ENCODE results near the gene PHKG1. TPM values are rescaled to one million over a fixed set of nuclear protein-coding genes. Genes with fewer than 3 reads are reported as not detected.
"Not testable (repeated sequence)": the region's sequence is repeated elsewhere in the genome, so short reads cannot be mapped to it uniquely, and the experiment has no call there.

The PHKG1 gene
- polyA plus RNA-seq = 2.1 TPM
- long read RNA-seq, donor 1, partial matches to known transcripts = 0 of 28 reads
- long read RNA-seq, donor 1, other reads (novel, unspliced or antisense) = 28 of 28 reads
- long read RNA-seq, donor 2 = 0 reads
- long read RNA-seq, donor 3 = 0 reads
- long read RNA-seq, donor 4 = 0 reads
- long read RNA-seq, donor 5 = 0 reads
- long read RNA-seq, donor 6 = 0 reads
- long read RNA-seq, donor 7, partial matches to known transcripts = 8 of 8 reads
- long read RNA-seq, donor 7, other reads (novel, unspliced or antisense) = 0 of 8 reads
- long read RNA-seq, donor 8 = 0 reads
- long read RNA-seq, donor 9 = 0 reads
- long read RNA-seq, donor 10 = 0 reads
- long read RNA-seq, donor 11 = 0 reads

DNA sequence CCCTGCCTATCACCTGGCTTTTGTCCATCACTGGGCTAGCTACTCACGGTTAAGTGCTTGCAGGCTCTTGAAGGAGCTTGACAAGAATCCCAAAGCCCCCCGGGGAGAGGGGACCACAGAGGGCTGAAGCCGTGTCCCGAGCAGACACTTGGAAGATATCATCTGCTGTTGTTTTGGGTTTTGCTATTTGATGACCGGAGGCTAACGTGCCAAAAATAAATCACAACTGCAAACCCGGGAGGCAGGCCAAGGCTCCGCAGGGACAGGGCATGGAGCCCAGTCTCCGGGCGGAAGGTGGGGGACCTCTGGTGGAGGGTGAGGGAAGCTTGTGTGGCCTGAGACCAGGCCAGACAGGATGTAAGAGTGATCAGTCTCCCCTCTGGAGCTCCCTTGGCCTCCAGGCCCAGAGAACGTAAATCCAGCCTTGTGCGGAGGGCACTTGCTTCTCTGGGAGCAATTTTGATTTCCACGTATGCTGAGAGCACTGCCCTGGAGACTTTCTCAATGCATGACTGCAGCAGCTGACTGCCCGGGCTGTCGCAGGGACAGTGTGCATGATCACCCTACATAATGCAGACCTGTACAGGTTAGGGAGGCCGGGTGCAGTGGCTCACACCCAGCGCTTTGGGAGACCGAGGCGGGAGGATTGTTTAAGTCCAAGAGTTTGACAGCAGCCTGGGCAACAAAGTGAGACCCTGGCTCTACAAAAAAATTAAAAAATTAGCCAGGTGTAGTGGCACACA is at the start of gene PHKG1:
TSS of gene PHKG1 (minus strand) at position 164 of the 743 bp plus-strand sequence. CDS start 4,011 bp downstream, outside the sequence.
- peak in 1 of 2 donors; percentile 31 for DNase-seq
- Histone ChIP-seq H3K27me3 (ENCODE audit: control insufficient read depth, insufficient read depth, low read length) (no peaks in the 10 kb centered on the region), H3K4me3 (ENCODE audit: low read length) (no peak within 1 kb of the TSS), H3K36me3 (ENCODE audit: control insufficient read depth, insufficient read depth, low read length) (peaks cover 5% of the 10 kb centered on the region), H3K4me1 (ENCODE audit: control insufficient read depth, insufficient read depth, low read length) (no peaks in the 10 kb centered on the region), H3K27ac (ENCODE audit: low read length) (no peak within 1 kb of the TSS), H3K9me3 (ENCODE audit: control insufficient read depth, low read depth, low read length) (no peaks in the 10 kb centered on the region)
- no CpG with 5 or more reads among the region's 19 CpGs for WGBS (ENCODE audit: insufficient coverage, low lambda C conversion rate)

GRCh38 chr7:56131062-56131461 is 38.3 kb upstream of the PHKG1 start:
- not testable (repeated sequence) for H3K27me3 ChIP-seq (ENCODE audit: control insufficient read depth, insufficient read depth, low read length); H3K9me3 ChIP-seq (ENCODE audit: control insufficient read depth, low read depth, low read length); DNase-seq; H3K27ac ChIP-seq (ENCODE audit: low read length); H3K36me3 ChIP-seq (ENCODE audit: control insufficient read depth, insufficient read depth, low read length); H3K4me1 ChIP-seq (ENCODE audit: control insufficient read depth, insufficient read depth, low read length); H3K4me3 ChIP-seq (ENCODE audit: low read length)
- no CpG with 5 or more reads among the region's 2 CpGs for WGBS (ENCODE audit: insufficient coverage, low lambda C conversion rate)

GRCh38 chr7:56127241-56127975 is 34.7 kb upstream of the PHKG1 start:
- no peak overlapping the region for H3K4me3 ChIP-seq (ENCODE audit: low read length)
- H3K4me1 ChIP-seq (ENCODE audit: control insufficient read depth, insufficient read depth, low read length) = no peaks in the 10 kb centered on the region
- WGBS (ENCODE audit: insufficient coverage, low lambda C conversion rate) = no CpG with 5 or more reads among the region's 7 CpGs
- DNase-seq = no peak
- no peaks in the 10 kb centered on the region for H3K9me3 ChIP-seq (ENCODE audit: control insufficient read depth, low read depth, low read length)
- H3K27ac ChIP-seq (ENCODE audit: low read length) = no peak overlapping the region
- H3K27me3 ChIP-seq (ENCODE audit: control insufficient read depth, insufficient read depth, low read length) = no peaks in the 10 kb centered on the region
- H3K36me3 ChIP-seq (ENCODE audit: control insufficient read depth, insufficient read depth, low read length) = no peaks in the 10 kb centered on the region

DNA sequence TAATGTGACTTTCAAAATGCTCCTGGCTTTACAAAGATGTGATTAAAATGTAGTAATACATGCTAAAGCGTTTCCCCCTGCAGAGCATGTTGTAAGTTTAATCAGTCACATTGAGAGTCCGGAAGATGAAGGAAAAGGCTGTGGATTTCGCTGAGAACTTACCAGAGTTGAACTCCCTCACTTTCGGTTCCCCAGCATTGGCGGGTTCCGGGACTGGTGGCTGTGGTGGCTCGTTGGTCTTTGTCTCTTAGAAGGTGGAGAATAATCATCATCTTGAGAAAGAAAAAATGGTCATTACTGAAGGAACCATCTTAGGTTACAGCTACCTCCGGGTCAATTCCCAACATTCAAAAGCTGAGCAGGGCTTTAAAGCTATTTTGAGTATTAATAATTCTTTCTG is 33.1 kb upstream of the PHKG1 start:
- Histone ChIP-seq H3K36me3 (ENCODE audit: control insufficient read depth, insufficient read depth, low read length) (no peaks in the 10 kb centered on the region), H3K27me3 (ENCODE audit: control insufficient read depth, insufficient read depth, low read length) (no peaks in the 10 kb centered on the region), H3K4me1 (ENCODE audit: control insufficient read depth, insufficient read depth, low read length) (no peaks in the 10 kb centered on the region), H3K4me3 (ENCODE audit: low read length) (no peak overlapping the region), H3K9me3 (ENCODE audit: control insufficient read depth, low read depth, low read length) (no peaks in the 10 kb centered on the region), H3K27ac (ENCODE audit: low read length) (no peak overlapping the region)
- WGBS (ENCODE audit: insufficient coverage, low lambda C conversion rate) = 100% methylated on average over 1 of the region's 8 CpGs
- DNase-seq = no peak

DNA sequence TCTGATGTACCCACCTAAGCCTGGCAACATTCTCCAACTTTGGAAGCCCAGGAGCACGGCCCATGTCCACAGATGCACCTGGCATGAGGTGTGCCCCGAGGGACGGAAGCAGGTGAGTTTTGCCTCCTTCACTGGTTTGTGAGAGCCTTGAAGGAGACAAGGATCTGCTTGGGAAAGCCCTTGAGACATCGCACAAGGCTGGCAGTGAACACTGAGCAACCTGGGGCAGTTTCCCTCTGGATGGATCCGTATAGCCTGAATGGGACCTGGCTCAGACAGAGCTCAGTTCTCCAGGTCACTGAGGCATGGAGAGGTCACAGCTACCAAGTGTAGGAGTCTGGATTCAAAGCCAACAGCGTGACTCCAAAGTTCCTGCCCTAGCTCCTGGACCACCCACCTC is 32.2 kb upstream of the PHKG1 start:
- H3K27ac ChIP-seq (ENCODE audit: low read length) = no peak overlapping the region
- H3K27me3 ChIP-seq (ENCODE audit: control insufficient read depth, insufficient read depth, low read length) = no peaks in the 10 kb centered on the region
- no CpG with 5 or more reads among the region's 6 CpGs for WGBS (ENCODE audit: insufficient coverage, low lambda C conversion rate)
- H3K36me3 ChIP-seq (ENCODE audit: control insufficient read depth, insufficient read depth, low read length) = no peaks in the 10 kb centered on the region
- DNase-seq = no peak
- H3K9me3 ChIP-seq (ENCODE audit: control insufficient read depth, low read depth, low read length) = no peaks in the 10 kb centered on the region
- no peaks in the 10 kb centered on the region for H3K4me1 ChIP-seq (ENCODE audit: control insufficient read depth, insufficient read depth, low read length)
- H3K4me3 ChIP-seq (ENCODE audit: low read length) = no peak overlapping the region

- no peaks in the 10 kb centered on the region for H3K4me1 ChIP-seq (ENCODE audit: control insufficient read depth, insufficient read depth, low read length)
- DNase-seq = no peak
- WGBS (ENCODE audit: insufficient coverage, low lambda C conversion rate) = no CpG with 5 or more reads among the region's 6 CpGs
- no peak overlapping the region for H3K4me3 ChIP-seq (ENCODE audit: low read length)
- peaks cover 2% of the 10 kb centered on the region for H3K27me3 ChIP-seq (ENCODE audit: control insufficient read depth, insufficient read depth, low read length)
- no peak overlapping the region for H3K27ac ChIP-seq (ENCODE audit: low read length)
- H3K36me3 ChIP-seq (ENCODE audit: control insufficient read depth, insufficient read depth, low read length) = no peaks in the 10 kb centered on the region
- H3K9me3 ChIP-seq (ENCODE audit: control insufficient read depth, low read depth, low read length) = no peaks in the 10 kb centered on the region
Measured at GRCh38 chr7:56121440-56121839, 28.7 kb upstream of the PHKG1 start.

DNA sequence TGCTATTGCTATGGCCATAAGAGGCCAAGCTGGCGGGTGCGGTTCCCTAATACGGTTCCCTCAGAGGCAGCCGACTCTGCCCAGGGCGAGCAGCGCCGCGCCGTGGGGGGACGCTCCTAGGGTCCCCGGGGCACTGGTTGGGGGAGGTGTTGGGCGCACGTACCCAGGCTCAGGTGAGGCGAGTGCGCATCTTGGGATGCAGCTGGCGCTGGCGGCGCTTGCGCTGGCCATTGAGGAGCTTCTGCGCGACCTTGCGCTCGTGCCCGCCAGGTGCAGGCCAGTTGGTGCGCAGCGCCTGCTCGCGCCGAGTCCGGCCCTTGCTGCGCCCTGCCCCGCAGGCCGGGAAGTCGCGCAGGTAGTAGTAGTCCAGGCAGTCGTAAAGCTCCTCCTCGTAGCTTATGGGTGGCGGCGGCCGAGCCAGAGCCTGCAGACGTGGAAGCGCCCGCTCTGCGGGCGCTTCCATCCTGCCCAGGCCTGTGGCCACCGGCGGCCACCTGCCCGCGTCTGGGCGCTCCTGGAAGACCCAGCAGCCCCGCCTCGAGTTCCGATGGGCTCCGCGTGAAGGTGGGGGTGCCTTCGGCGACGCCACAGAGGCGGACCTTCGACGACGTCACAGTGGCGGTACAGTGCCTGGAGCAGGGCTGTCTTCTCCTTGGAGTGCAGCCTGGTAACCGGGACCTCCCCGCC is 23.2 kb upstream of the PHKG1 start, which contains the start of gene NUPR2:
TSS of gene NUPR2 (minus strand) at position 566 of the 687 bp plus-strand sequence. CDS start at position 463, 103 bp downstream.
- peak in 1 of 2 donors; percentile 50 for DNase-seq
- Histone ChIP-seq H3K27ac (ENCODE audit: low read length) (no peak within 1 kb of the TSS), H3K4me3 (ENCODE audit: low read length) (no peak within 1 kb of the TSS), H3K9me3 (ENCODE audit: control insufficient read depth, low read depth, low read length) (peaks cover 3% of the 10 kb centered on the region), H3K4me1 (ENCODE audit: control insufficient read depth, insufficient read depth, low read length) (no peaks in the 10 kb centered on the region), H3K36me3 (ENCODE audit: control insufficient read depth, insufficient read depth, low read length) (no peaks in the 10 kb centered on the region), H3K27me3 (ENCODE audit: control insufficient read depth, insufficient read depth, low read length) (peaks cover 11% of the 10 kb centered on the region)
- WGBS (ENCODE audit: insufficient coverage, low lambda C conversion rate) = no CpG with 5 or more reads among the region's 65 CpGs

DNA sequence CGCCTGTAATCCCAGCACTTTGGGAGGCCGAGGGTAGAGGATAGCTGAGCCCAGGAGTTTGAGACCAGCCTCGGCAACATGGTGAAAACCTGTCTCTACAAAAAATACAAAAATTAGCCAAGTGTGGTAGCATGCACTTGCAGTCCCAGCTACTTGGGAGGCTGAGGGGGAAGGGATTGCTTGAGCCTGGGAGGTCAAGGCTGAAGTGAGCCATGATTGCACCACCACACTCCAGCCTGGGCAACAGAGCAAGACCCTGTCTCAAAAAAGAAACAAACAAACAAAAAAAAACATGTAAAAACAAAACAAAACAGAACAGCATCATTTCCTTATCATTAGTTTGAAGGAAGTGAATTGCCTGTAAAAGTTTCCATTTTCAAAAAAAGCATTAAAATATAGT is 19.5 kb upstream of the PHKG1 start:
- H3K27me3 ChIP-seq (ENCODE audit: control insufficient read depth, insufficient read depth, low read length) = peaks cover 11% of the 10 kb centered on the region
- not testable (repeated sequence) for H3K27ac ChIP-seq (ENCODE audit: low read length); H3K9me3 ChIP-seq (ENCODE audit: control insufficient read depth, low read depth, low read length); H3K36me3 ChIP-seq (ENCODE audit: control insufficient read depth, insufficient read depth, low read length); H3K4me3 ChIP-seq (ENCODE audit: low read length); DNase-seq; H3K4me1 ChIP-seq (ENCODE audit: control insufficient read depth, insufficient read depth, low read length)
- no CpG with 5 or more reads among the region's 3 CpGs for WGBS (ENCODE audit: insufficient coverage, low lambda C conversion rate)

DNA sequence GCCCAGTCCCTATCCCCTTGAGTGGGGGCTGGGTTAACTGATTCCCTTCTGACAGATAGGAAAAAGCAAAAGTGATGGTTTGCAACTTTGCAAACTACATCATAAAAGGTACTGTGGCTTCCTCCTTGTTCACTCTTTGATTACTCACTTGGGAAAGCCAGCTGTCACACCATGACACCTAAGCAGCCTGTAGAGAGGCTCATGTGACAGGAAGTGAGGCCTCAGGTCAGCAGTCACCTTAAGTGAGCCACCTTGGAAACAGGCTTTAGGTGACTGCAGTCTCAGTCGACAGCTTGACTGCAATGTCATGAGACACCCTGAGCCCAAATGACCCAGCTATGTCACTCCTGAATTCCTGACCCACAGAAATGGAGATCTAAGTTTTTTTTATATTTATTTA is 17.9 kb upstream of the PHKG1 start:
- Histone ChIP-seq H3K4me1 (ENCODE audit: control insufficient read depth, insufficient read depth, low read length) (no peaks in the 10 kb centered on the region), H3K36me3 (ENCODE audit: control insufficient read depth, insufficient read depth, low read length) (no peaks in the 10 kb centered on the region), H3K27me3 (ENCODE audit: control insufficient read depth, insufficient read depth, low read length) (peaks cover under 1% of the 10 kb centered on the region), H3K9me3 (ENCODE audit: control insufficient read depth, low read depth, low read length) (no peaks in the 10 kb centered on the region), H3K4me3 (ENCODE audit: low read length) (no peak overlapping the region), H3K27ac (ENCODE audit: low read length) (no peak overlapping the region)
- WGBS (ENCODE audit: insufficient coverage, low lambda C conversion rate) = no CpG with 5 or more reads among the region's 1 CpG
- DNase-seq = no peak

DNA sequence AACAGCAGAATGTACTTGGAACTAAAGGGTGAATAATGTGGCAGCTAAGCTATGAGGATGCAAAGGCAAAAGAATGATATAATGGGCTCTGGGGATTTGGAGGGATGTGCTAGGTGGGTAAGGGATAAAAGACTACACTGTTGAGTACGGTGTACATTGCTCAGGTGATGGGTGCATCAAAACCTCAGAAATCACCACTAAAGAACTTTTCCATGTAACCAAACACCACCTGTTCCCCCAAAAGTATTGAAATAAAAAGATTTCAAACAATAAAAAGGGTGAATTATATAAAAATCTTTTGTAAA is 15.2 kb upstream of the PHKG1 start:
- no CpG with 5 or more reads among the region's 1 CpG for WGBS (ENCODE audit: insufficient coverage, low lambda C conversion rate)
- H3K27me3 ChIP-seq (ENCODE audit: control insufficient read depth, insufficient read depth, low read length) = no peaks in the 10 kb centered on the region

More for the DNA sequence above, 15.2 kb upstream of the PHKG1 start:
- Histone ChIP-seq H3K4me1 (ENCODE audit: control insufficient read depth, insufficient read depth, low read length) (peaks cover 6% of the 10 kb centered on the region), H3K36me3 (ENCODE audit: control insufficient read depth, insufficient read depth, low read length) (peaks cover 14% of the 10 kb centered on the region), H3K9me3 (ENCODE audit: control insufficient read depth, low read depth, low read length) (no peaks in the 10 kb centered on the region), H3K4me3 (ENCODE audit: low read length) (no peak overlapping the region), H3K27ac (ENCODE audit: low read length) (no peak overlapping the region)
- DNase-seq = no peak
